ENCODE results near the gene RAVER1. TPM values are rescaled to one million over a fixed set of nuclear protein-coding genes. Genes with fewer than 3 reads are reported as not detected.

RAVER1 gene
- total RNA-seq, 1 donor from 2014 or later, result 78.2 TPM

DNA sequence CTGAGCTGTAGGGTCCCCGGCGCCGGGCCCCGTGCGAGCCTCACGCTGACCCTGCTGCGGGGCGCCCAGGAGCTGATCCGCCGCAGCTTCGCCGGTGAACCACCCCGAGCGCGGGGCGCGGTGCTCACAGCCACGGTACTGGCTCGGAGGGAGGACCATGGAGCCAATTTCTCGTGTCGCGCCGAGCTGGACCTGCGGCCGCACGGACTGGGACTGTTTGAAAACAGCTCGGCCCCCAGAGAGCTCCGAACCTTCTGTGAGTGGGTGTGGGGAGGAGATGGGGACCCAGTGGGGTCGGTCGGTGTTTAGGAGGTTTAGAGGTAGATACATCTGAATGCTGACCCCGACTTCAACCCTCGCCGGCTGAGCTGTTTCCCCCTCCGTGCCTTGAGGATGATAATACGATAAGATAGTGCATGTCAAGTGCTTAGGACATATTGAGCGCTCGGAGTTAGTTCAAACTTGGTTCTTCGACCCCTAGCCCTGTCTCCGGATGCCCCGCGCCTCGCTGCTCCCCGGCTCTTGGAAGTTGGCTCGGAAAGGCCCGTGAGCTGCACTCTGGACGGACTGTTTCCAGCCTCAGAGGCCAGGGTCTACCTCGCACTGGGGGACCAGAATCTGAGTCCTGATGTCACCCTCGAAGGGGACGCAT, 41.6 kb downstream of the RAVER1 start:
- Mint-ChIP-seq H3K4me3 (peak overlapping the region; percentile 59), H3K27ac (ENCODE audit: unreplicated experiment) (no peak overlapping the region), H3K9me3 (no peaks in the 10 kb centered on the region), H3K27me3 (ENCODE audit: low read depth) (peaks cover 99% of the 10 kb centered on the region), H3K36me3 (ENCODE audit: low read depth) (no peaks in the 10 kb centered on the region), H3K4me1 (peaks cover 27% of the 10 kb centered on the region)
- TF ChIP-seq, protein P1, sequence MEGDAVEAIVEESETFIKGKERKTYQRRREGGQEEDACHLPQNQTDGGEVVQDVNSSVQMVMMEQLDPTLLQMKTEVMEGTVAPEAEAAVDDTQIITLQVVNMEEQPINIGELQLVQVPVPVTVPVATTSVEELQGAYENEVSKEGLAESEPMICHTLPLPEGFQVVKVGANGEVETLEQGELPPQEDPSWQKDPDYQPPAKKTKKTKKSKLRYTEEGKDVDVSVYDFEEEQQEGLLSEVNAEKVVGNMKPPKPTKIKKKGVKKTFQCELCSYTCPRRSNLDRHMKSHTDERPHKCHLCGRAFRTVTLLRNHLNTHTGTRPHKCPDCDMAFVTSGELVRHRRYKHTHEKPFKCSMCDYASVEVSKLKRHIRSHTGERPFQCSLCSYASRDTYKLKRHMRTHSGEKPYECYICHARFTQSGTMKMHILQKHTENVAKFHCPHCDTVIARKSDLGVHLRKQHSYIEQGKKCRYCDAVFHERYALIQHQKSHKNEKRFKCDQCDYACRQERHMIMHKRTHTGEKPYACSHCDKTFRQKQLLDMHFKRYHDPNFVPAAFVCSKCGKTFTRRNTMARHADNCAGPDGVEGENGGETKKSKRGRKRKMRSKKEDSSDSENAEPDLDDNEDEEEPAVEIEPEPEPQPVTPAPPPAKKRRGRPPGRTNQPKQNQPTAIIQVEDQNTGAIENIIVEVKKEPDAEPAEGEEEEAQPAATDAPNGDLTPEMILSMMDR (conservative IDR thresholded peaks at IDR 0.05), result no peak
- no peak for DNase-seq (ENCODE audit: low read depth, low spot score)

DNA sequence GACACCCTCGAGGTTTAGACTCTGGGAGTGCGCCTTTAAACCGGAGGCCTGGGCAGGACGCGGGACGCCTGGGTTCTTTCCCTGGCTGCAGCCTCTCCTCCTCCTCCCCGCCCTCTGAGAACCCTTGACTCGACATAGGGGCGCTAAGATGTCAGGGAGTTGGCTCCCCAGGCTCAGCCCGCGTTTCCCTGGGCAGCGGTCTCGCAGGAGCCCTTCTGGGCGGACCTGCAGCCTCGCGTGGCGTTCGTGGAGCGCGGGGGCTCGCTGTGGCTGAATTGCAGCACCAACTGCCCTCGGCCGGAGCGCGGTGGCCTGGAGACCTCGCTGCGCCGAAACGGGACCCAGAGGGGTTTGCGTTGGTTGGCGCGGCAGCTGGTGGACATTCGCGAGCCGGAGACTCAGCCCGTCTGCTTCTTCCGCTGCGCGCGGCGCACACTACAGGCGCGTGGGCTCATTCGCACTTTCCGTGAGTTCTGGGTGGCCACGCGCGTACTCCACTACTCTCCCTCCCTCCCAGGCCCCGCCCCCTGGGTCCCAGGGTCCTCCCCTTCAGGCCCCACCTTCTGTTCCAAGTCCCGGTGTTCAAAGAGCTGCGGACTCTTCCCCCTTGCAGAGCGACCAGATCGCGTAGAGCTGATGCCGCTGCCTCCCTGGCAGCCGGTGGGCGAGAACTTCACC, 42.3 kb downstream of the RAVER1 start:
- TF ChIP-seq, protein P1 (conservative IDR thresholded peaks at IDR 0.05), result no peak
- H3K27me3 Mint-ChIP-seq (ENCODE audit: low read depth), result peaks cover 100% of the 10 kb centered on the region
- DNase-seq (ENCODE audit: low read depth, low spot score), result no peak
- no peaks in the 10 kb centered on the region for H3K9me3 Mint-ChIP-seq
- H3K36me3 Mint-ChIP-seq (ENCODE audit: low read depth), result no peaks in the 10 kb centered on the region
- H3K4me3 Mint-ChIP-seq, result peak overlapping the region; percentile 65
- H3K27ac Mint-ChIP-seq (ENCODE audit: unreplicated experiment), result no peak overlapping the region
- H3K4me1 Mint-ChIP-seq, result peaks cover 27% of the 10 kb centered on the region

DNA sequence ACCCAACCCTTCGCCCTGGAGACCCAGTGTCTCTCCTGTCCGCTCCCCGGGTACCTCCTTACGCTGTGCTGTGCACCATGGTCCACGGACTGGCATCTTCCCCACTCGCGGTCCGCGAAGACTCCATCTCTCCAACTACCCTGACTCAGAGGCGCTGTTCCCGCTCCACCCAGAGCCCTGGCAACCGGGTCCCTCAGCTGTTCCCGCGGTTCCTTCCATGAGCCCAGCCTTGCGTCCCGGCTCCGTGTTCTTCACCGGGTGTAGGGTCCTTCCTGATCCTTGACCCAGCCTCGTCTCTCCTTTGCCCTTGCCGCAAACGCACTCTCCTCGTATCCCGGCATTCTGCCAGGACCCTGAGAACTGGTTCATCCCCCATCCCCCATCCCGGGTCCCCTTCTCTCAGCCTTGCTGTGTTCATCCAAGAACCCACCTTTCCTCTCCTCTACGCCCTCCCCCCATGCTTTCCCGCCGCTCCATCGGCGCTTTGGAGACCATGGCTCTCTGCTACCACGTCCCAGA, 42.9 kb downstream of the RAVER1 start:
- TF ChIP-seq, protein P1 (conservative IDR thresholded peaks at IDR 0.05), result no peak
- Mint-ChIP-seq H3K4me3 (peak overlapping the region; percentile 50), H3K36me3 (ENCODE audit: low read depth) (no peaks in the 10 kb centered on the region), H3K4me1 (peaks cover 22% of the 10 kb centered on the region), H3K27me3 (ENCODE audit: low read depth) (peaks cover 100% of the 10 kb centered on the region), H3K27ac (ENCODE audit: unreplicated experiment) (no peak overlapping the region), H3K9me3 (no peaks in the 10 kb centered on the region)
- DNase-seq (ENCODE audit: low read depth, low spot score), result no peak

DNA sequence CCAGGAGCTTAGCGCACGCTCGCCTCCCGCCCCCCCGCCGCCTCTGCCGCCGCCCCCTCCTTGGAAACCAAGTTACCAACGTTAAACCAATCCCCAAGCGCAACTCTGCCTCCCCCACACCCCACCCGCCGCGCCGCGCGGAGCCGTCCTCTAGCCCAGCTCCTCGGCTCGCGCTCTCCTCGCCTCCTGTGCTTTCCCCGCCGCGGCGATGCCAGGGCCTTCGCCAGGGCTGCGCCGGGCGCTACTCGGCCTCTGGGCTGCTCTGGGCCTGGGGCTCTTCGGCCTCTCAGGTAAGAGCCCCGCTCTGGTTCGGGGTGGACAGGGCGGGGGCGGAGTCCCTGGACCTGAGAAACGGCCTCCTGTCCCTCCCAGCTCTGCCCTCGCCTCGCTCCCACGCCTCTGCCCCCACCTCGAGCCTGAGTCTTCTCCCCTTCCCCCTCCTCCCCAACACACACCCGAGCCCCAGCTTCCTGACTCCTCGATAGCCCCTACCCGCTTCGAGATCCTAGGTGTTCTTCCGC, 43.4 kb downstream of the RAVER1 start, which contains the start of gene ICAM5:
ICAM5 (plus strand) TSS at position 117 of the 521 bp plus-strand sequence; CDS start at position 209, 92 bp downstream.
- Mint-ChIP-seq H3K27ac (ENCODE audit: unreplicated experiment) (no peak within 1 kb of the TSS), H3K4me3 (peak within 1 kb of the TSS; percentile 81), H3K4me1 (peaks cover 22% of the 10 kb centered on the region), H3K27me3 (ENCODE audit: low read depth) (peaks cover 100% of the 10 kb centered on the region), H3K36me3 (ENCODE audit: low read depth) (no peaks in the 10 kb centered on the region), H3K9me3 (no peaks in the 10 kb centered on the region)
- no peak for DNase-seq (ENCODE audit: low read depth, low spot score)
- TF ChIP-seq, protein P1 (conservative IDR thresholded peaks at IDR 0.05), result no peak

DNA sequence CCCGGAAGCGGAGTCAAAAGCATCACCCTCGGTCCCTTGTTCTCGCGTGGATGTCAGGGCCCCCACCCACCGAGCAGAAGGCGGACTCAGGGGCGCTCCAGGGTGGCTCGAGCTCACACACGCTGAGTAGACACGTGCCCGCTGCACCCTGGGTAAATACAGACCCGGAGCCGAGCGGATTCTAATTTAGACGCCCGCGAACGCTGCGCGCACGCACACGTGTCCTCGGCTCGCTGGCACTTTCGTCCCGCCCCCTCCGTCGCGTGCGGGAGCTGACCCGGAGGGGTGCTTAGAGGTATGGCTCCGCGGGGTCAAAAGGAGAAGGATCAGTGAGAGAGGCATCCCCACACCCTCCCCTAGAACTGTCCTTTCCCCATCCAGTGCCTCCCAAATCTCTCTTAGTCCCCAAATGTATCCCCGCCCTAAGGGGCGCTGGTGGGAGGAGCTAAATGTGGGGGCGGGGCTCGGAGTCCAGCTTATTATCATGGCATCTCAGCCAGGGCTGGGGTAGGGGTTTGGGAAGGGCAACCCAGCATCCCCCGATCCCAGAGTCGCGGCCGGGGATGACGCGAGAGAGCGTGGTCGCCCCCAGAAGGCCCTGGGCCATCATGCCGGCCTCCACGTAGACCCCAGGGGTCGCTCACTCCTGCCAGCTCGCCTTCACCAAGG, 44.0 kb downstream of the RAVER1 start:
- peaks cover 22% of the 10 kb centered on the region for H3K4me1 Mint-ChIP-seq
- H3K27me3 Mint-ChIP-seq (ENCODE audit: low read depth), result peaks cover 99% of the 10 kb centered on the region
- no peaks in the 10 kb centered on the region for H3K9me3 Mint-ChIP-seq
- no peak for DNase-seq (ENCODE audit: low read depth, low spot score)
- no peaks in the 10 kb centered on the region for H3K36me3 Mint-ChIP-seq (ENCODE audit: low read depth)
- TF ChIP-seq, protein P1 (conservative IDR thresholded peaks at IDR 0.05), result no peak
- peak overlapping the region; percentile 81 for H3K4me3 Mint-ChIP-seq
- no peak overlapping the region for H3K27ac Mint-ChIP-seq (ENCODE audit: unreplicated experiment)
